Activated CD8-positive, alpha-beta memory T cell treated with anti-CD3 and anti-CD28 coated beads, Interleukin-2, amount 10 ng/mL, durations not matched to agents 7 days and 5 days (primary cell): ENCODE data around the gene TTLL11. TPM values are rescaled to one million over a fixed set of nuclear protein-coding genes. Genes with fewer than 3 reads are reported as not detected.

ENCODE experiments used
- ATAC-seq: fragments of 150-1000 bp; cut with Tn5 transposase; one replicate; pipeline ENCODE4 v1.10.0; 2021; ENCODE audit warnings: moderate library complexity
- CTCF ChIA-PET: fragments of 350-600 bp; sonication (Branson Sonifier 250); formaldehyde crosslinking; loops from one replicate; lab custom pipeline; 2021; ENCODE audit warnings: antibody characterized with exemption; lab: Charles Lee
- DNase-seq: peaks from one replicate; pipeline ENCODE4 v3.0.0-alpha.2; 2020
- H3K27ac Mint-ChIP-seq: one replicate; pipeline ENCODE4 v1.8.0; 2021; ENCODE audit warnings: mild to moderate bottlenecking, mixed read lengths
- H3K27me3 Mint-ChIP-seq: one replicate; pipeline ENCODE4 v1.8.0; 2021; ENCODE audit warnings: mixed read lengths
- H3K36me3 Mint-ChIP-seq: one replicate; pipeline ENCODE4 v1.8.0; 2021; ENCODE audit warnings: mild to moderate bottlenecking, mixed read lengths
- H3K4me1 Mint-ChIP-seq: one replicate; pipeline ENCODE4 v1.8.0; 2021; ENCODE audit warnings: mixed read lengths
- H3K4me3 Mint-ChIP-seq: one replicate; pipeline ENCODE4 v1.8.0; 2021; ENCODE audit warnings: mild to moderate bottlenecking, moderate library complexity, mixed read lengths
- H3K9me3 Mint-ChIP-seq: one replicate; pipeline ENCODE4 v1.8.0; 2022; ENCODE audit warnings: low read depth, mixed read lengths
- total RNA-seq, 2 experiments: library from RNA; stranded (reverse); gene quantifications; one replicate each; pipeline ENCODE4 v1.2.3, GENCODE V29; 2021

Gene TTLL11
- total RNA-seq, 2 experiments from 2014 or later, result 2.2 to 2.5 TPM

DNA sequence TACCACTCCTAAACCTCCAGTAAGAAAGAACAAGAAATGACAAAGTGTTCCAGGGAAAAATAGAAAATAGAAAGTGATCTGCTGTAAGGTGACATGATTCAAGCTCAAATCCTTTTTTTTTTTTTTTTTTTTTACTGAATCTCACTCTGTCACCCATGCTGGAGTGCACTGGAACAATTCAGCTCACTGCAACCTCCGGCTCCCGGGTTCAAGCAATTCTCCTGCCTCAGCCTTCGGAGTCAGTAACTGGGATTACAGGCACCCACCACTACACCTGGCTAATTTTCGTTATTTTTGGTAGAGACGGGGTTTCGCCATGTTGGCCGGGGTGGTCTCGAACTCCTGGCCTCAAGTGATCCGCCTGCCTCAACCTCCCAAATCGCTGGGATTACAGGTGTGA, 35.9 kb downstream of the TTLL11 start:
- no peaks in the 10 kb centered on the region for H3K36me3 Mint-ChIP-seq
- H3K27me3 Mint-ChIP-seq, result no peaks in the 10 kb centered on the region
- H3K4me1 Mint-ChIP-seq, result peaks cover 1% of the 10 kb centered on the region
- H3K4me3 Mint-ChIP-seq, result no peak overlapping the region
- CTCF ChIA-PET, result no interaction called here
- no peaks in the 10 kb centered on the region for H3K9me3 Mint-ChIP-seq
- no peak for DNase-seq
- ATAC-seq, result no peak
- H3K27ac Mint-ChIP-seq, result no peak overlapping the region

DNA sequence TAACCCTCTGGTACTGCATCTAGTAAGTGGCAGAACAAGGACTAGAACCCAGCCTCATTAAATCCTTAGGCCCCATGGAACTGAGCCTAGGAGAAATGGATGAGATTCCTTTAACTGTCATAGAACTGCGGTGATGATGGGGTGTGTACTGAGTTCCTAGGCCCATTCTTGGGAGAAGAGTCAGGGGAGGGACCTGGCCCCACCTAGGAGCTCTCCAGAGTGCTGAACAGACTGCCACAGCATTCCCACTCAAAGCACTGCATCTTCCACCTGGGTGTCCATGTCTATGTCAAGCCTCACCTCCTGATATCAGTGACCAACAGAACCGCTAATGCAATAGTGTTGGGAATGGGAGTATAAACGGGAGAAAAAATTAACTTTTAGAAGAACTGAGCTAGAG, 36.6 kb downstream of the TTLL11 start:
- no peak for DNase-seq

DNA sequence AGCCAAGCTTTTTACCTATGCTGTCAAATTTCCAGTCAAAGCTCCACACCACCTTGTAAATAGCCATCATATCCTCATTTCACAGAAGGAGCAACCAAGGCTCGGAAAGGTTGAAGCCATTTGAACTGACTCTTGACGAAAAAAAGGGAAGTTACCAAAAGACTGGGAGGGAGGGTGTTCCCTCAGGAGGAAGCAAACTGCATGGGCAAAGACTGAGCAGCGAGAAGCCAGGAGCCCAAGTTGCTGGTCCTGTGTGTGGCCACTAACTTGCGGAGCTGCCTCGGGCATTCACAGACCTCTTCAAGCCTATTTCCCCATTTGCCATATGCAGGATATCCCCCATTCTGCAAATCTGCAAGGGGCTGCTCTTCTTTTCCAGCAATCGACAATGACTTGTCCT, 37.4 kb downstream of the TTLL11 start:
- H3K27ac Mint-ChIP-seq, result no peak overlapping the region
- no peaks in the 10 kb centered on the region for H3K27me3 Mint-ChIP-seq
- H3K36me3 Mint-ChIP-seq, result no peaks in the 10 kb centered on the region
- H3K4me1 Mint-ChIP-seq, result peaks cover 11% of the 10 kb centered on the region
- no peaks in the 10 kb centered on the region for H3K9me3 Mint-ChIP-seq
- ATAC-seq (no peak), DNase-seq (no peak)
- CTCF ChIA-PET, result interaction anchor here (0.6 kb wide), 1 partner anchor 25 kb away, joined by 3 read pairs; no protein-coding TSS in a partner anchor
- H3K4me3 Mint-ChIP-seq, result no peak overlapping the region

More for the DNA sequence above, 36.6 kb downstream of the TTLL11 start:
- ATAC-seq, result no peak
- no peak overlapping the region for H3K4me3 Mint-ChIP-seq
- H3K9me3 Mint-ChIP-seq, result no peaks in the 10 kb centered on the region
- H3K27me3 Mint-ChIP-seq, result no peaks in the 10 kb centered on the region
- no peak overlapping the region for H3K27ac Mint-ChIP-seq
- CTCF ChIA-PET, result no interaction called here
- no peaks in the 10 kb centered on the region for H3K36me3 Mint-ChIP-seq
- peaks cover 4% of the 10 kb centered on the region for H3K4me1 Mint-ChIP-seq

DNA sequence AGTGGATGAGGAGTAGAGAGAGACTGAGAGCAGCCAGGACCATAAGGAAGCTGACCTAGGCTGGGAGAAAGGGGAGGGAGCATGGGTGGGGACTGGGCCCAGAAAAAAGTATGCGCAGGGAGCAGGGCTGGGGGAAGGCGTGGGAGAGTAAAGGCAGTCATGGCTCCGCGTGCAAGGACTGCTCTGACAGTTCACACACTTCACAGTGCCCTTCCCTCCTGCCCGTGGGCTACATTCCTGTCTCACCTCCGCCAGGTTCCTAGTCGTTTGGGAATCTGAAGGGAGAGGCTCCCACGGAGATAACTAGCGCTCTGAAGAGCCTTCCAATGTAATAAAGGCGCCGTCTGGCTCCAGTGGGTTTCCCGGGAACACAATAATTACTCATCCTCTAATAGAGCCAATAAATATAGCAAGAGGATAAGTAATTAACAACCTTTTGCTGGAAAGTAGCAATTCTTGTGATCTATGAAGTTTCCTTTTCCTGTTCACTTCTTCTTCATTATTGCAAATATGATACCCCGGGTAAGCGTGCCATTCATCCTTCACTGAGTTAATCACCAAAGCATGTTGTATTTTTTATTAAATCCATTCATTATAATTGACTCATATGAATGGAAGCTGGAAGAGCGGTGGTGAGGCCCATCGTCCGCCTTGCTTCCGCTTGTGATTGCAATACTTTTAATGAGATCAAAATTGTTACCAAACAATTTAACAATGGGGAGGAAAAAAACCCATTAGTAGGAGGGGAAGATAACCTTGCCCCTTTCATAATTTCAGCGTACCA, 39.3 kb downstream of the TTLL11 start:
- Mint-ChIP-seq H3K4me1 (peaks cover 11% of the 10 kb centered on the region), H3K4me3 (no peak overlapping the region), H3K27ac (no peak overlapping the region), H3K27me3 (no peaks in the 10 kb centered on the region), H3K9me3 (no peaks in the 10 kb centered on the region), H3K36me3 (no peaks in the 10 kb centered on the region)
- ATAC-seq (no peak), DNase-seq (no peak)
- CTCF ChIA-PET, result no interaction called here

DNA sequence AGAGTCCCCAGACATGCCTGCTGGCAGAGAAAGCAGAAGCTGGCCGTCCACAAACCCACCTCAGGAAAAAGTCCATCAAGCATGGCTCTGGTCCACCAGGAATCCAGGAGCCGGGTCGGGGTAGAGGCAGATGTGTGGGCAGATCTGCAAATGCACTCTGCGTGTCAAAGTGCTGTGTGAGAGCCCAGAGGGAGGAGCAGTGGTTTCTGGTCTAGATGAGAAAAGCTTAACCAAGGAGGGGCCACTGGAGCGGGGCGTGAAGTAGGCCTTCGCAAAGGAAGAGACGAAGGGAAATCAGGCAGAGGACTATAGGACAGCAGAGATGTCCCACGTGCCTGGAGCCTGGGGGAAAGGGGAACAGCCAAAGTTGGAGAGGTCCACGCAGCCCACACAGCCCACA, 40.0 kb downstream of the TTLL11 start:
- no peak overlapping the region for H3K4me3 Mint-ChIP-seq
- H3K27ac Mint-ChIP-seq, result no peak overlapping the region
- no peaks in the 10 kb centered on the region for H3K36me3 Mint-ChIP-seq
- no peaks in the 10 kb centered on the region for H3K9me3 Mint-ChIP-seq
- CTCF ChIA-PET, result no interaction called here
- DNase-seq (no peak), ATAC-seq (no peak)
- H3K4me1 Mint-ChIP-seq, result peaks cover 11% of the 10 kb centered on the region
- no peaks in the 10 kb centered on the region for H3K27me3 Mint-ChIP-seq

DNA sequence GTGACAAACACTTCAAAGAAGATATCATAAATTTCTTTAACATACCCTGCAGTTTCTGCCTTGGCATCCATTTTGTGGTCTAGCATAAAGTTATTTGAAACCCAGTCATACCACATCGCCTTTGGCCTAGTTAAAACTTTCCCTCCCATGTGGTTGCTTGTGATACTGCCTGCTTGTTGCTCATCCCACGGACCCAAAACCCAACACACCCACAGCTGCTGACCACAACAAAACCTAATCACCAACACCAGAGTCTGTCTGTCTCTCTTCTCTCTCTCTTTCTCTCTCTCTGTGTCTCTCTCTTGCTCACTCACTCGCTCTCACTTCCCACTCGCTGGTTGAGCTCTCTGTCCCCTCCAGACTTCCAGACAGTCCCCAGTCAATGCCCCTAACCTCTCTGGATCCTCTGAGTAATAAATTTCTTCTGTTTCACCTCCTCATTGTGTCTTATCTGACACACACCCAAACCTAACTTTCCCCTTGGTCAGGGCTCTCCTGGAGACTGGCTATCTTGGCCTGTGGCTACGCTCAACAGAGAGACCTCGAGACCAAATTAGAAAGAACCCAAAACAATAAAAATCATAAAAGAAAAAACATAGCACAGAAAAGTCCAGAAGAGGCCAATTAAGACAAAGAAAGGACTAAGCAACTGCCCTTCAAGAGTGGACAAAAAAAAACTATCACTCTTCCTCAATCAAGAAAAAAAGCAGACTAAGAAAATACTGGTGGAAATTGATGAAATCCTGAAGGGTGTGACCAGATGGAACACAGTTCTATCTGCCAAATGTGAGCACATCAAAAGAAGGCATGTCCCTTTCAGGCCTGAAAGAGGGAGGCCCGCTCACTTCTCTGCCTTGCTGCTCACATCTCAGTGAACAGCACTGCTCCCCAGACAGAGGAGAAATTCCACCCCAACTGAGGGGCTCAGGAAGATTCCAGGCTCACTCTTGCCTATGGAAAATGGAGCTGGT, 41.5 kb downstream of the TTLL11 start:
- Mint-ChIP-seq H3K4me1 (peaks cover 11% of the 10 kb centered on the region), H3K4me3 (no peak overlapping the region), H3K27ac (no peak overlapping the region), H3K36me3 (no peaks in the 10 kb centered on the region), H3K27me3 (no peaks in the 10 kb centered on the region), H3K9me3 (no peaks in the 10 kb centered on the region)
- ATAC-seq (no peak), DNase-seq (peak; percentile 47)
- CTCF ChIA-PET, result no interaction called here

DNA sequence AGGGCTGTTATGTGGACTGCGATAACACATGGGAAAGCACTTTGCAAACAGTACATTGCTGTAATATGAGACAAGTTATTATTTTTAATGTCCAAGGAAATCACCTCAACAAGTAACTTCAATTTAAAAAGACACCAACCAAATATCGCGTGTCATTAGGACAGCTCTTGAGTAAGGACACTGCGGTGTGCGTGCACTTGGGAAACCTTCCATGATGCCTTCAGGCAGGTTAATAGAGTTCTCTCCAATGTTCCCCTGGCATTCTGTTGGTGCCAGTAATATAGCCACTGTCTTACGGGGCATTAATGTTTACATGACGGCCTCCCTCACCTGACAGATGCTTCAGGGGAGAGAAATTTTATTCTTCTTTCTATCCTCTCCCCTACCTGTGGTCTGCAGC, 42.9 kb downstream of the TTLL11 start:
- H3K9me3 Mint-ChIP-seq, result no peaks in the 10 kb centered on the region
- no peak overlapping the region for H3K4me3 Mint-ChIP-seq
- CTCF ChIA-PET, result no interaction called here
- no peak overlapping the region for H3K27ac Mint-ChIP-seq
- DNase-seq (no peak), ATAC-seq (no peak)
- H3K36me3 Mint-ChIP-seq, result peaks cover 1% of the 10 kb centered on the region
- peaks cover 11% of the 10 kb centered on the region for H3K4me1 Mint-ChIP-seq
- no peaks in the 10 kb centered on the region for H3K27me3 Mint-ChIP-seq

DNA sequence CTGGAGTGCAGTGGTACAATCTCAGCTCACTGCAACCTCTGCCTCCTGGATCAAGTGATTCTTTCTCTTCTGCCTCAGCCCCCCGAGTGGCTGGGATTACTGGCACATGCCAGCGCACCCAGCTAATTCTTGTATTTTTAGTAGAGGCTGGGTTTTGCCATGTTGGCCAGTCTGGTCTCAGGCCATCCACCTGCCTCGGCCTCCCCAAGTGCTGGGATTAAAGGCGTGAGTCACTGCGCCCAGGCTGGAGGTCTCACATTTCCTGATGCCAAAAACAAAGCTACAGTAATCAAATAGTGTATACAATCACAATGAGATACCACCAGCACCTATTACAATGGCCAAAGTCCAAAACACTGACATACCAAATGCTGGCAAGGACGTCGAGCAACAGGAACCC, 51.1 kb downstream of the TTLL11 start:
- Mint-ChIP-seq H3K27me3 (no peaks in the 10 kb centered on the region), H3K27ac (no peak overlapping the region), H3K4me3 (no peak overlapping the region), H3K36me3 (peaks cover 3% of the 10 kb centered on the region), H3K9me3 (no peaks in the 10 kb centered on the region), H3K4me1 (no peaks in the 10 kb centered on the region)
- CTCF ChIA-PET, result no interaction called here
- DNase-seq (no peak), ATAC-seq (no peak)

DNA sequence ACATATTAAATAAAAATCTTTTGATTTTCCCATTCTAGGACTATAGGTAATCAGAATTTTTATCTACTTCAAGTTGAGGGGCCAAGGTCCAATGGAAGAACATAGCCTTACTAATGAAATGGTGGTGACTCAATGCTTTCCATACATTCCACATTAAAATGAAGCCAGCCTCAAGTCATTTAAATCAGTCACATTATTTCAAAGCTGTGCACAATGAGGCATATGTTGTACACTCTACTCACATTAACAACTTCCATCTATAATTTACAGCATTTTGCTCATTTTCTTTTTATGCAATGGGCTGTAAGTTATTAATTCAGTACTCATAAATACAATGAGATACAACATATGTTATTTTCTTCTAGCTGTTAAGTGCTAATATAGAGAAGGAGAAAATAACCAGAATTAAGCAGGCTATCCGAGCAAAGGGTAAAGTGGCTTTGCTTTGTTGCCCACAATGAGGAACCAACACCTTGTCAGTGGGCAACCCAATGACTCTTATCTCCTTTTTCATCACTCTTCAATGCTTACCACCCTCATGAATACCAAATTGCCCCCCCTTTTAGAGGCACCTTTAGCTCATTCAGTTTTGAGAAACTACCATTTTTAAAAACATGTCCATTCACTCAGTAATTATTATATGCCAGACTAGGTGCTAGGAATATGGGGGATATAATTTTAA, 52.4 kb downstream of the TTLL11 start:
- no peak for DNase-seq
- no peak overlapping the region for H3K4me3 Mint-ChIP-seq
- ATAC-seq, result no peak
- peaks cover 3% of the 10 kb centered on the region for H3K36me3 Mint-ChIP-seq
- CTCF ChIA-PET, result interaction anchor here (0.9 kb wide), 1 partner anchor 52 kb away, joined by 3 read pairs; the partner anchor contains the start of gene TTLL11
- H3K9me3 Mint-ChIP-seq, result no peaks in the 10 kb centered on the region
- no peaks in the 10 kb centered on the region for H3K27me3 Mint-ChIP-seq
- H3K4me1 Mint-ChIP-seq, result no peaks in the 10 kb centered on the region
- H3K27ac Mint-ChIP-seq, result no peak overlapping the region

DNA sequence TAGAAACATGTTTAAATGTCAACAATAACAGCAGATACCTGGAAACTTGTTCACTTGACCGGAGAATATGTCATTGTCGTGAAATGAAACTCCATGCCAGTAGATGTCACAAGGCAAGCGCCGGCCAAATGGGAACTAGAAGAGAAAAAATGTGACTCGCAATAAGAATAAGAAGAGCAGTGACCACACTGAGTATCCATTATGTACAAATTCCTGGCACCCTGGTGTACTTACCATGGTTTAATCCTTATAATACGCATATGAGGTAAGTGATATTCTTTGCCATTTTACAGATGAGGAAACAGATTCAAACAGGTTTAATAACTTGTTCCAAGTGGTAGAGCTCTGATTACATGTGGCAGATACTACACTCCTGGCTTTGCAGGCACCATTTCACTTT, 53.9 kb downstream of the TTLL11 start:
- H3K27ac Mint-ChIP-seq, result no peak overlapping the region
- ATAC-seq, result no peak
- no peaks in the 10 kb centered on the region for H3K4me1 Mint-ChIP-seq
- CTCF ChIA-PET, result no interaction called here
- H3K36me3 Mint-ChIP-seq, result no peaks in the 10 kb centered on the region
- no peaks in the 10 kb centered on the region for H3K27me3 Mint-ChIP-seq
- no peaks in the 10 kb centered on the region for H3K9me3 Mint-ChIP-seq
- DNase-seq, result no peak
- H3K4me3 Mint-ChIP-seq, result no peak overlapping the region

DNA sequence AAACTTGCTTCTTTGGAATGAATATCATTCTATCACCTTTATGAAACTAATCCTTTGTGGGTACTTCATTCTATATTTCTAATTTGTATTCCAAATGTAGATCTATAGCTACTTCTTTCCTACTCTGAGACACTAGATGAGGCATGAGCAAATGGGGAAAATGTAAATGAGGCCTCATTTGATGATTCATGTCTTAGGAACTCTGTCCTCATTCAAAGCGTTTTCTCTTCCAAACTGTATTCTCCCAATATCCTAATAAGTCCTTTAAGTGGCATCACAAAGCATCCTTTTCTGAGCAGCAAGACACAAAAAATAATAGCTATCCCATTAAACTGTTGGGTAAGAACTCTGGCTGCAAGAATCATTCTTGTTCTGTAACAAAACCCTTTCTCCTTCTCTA, 56.1 kb downstream of the TTLL11 start:
- no peak for DNase-seq
- Mint-ChIP-seq H3K36me3 (no peaks in the 10 kb centered on the region), H3K27me3 (no peaks in the 10 kb centered on the region), H3K4me3 (no peak overlapping the region), H3K9me3 (no peaks in the 10 kb centered on the region), H3K4me1 (no peaks in the 10 kb centered on the region), H3K27ac (no peak overlapping the region)
- ATAC-seq, result no peak
- CTCF ChIA-PET, result no interaction called here

DNA sequence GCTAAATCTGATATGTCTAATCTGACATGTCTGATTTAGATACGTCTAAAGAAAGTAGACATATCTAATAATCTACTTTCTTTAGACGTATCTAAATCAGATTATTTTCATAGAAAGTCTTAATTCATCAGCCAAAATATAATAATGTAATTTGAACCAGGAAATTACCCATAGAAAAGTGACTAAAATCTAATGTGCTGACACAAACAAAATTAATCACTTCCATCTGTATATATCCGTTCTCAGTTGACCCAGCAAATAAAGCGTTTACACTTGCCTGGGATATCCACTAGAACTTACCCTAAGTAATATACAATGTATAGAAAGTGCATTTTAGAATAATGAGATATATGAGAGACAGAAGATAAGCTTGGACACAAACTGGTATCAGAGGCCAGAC, 56.7 kb downstream of the TTLL11 start:
- Mint-ChIP-seq H3K9me3 (no peaks in the 10 kb centered on the region), H3K27ac (no peak overlapping the region), H3K4me3 (no peak overlapping the region), H3K4me1 (no peaks in the 10 kb centered on the region), H3K27me3 (no peaks in the 10 kb centered on the region), H3K36me3 (no peaks in the 10 kb centered on the region)
- DNase-seq (no peak), ATAC-seq (no peak)
- CTCF ChIA-PET, result no interaction called here

DNA sequence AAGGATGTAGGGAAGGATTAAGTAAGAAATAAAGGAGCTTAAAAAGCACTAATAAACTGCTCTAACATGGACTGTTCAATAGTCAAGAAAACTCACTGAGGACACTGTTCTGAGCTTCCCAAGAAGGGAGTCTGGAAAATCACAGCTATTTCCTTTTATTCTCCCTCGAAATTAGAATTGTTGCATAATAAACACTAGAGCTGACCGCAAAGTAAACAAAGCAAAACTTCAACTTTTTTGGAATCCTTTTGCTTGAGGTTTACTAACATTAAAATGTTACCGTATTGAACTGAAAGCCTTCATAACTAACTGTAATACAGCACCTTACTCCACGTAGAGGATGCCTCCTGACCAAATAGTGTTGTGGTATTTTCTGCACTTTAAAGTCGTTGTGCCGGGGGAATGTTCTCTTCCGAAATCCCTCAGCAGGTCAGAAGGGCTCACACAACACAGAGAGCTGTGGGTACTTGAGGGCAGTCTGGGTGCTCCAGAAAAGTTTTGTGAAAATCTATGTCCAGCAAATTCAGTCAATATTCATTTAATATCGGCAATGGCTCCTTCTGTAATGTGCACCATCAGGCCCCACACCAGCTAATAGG, 59.2 kb downstream of the TTLL11 start:
- ATAC-seq (no peak), DNase-seq (no peak)
- Mint-ChIP-seq H3K27me3 (no peaks in the 10 kb centered on the region), H3K36me3 (no peaks in the 10 kb centered on the region), H3K4me3 (no peak overlapping the region), H3K27ac (no peak overlapping the region), H3K4me1 (no peaks in the 10 kb centered on the region), H3K9me3 (no peaks in the 10 kb centered on the region)
- CTCF ChIA-PET, result no interaction called here
